T-helper 2 cell (primary cell): Measurements from ENCODE around the gene CA12.
"Not testable (repeated sequence)": the region's sequence is repeated elsewhere in the genome, so short reads cannot be mapped to it uniquely, and the experiment has no call there.

ENCODE experiments used
- DNase-seq, 5 experiments: peaks; one replicate each; pipeline versions ENCODE4 v3.0.0 to v3.0.0-alpha.2; 2012 to 2022
- total RNA-seq, 2 donors: gene quantifications; one replicate each; lab custom pipeline; 2026; lab: John Stamatoyannopoulos, UW

Gene CA12
- 0 to 0.13 reads per million in 2 donors for total RNA-seq

- DNase-seq = peak in 1 of 5 experiments; percentile 24
Observed at GRCh38 chr15:63381301-63382204, at the start of gene CA12. CA12 (minus strand) TSS chr15:63381846; CDS start chr15:63381720, 126 bp downstream.

GRCh38 chr15:63430766-63431451 is 49.3 kb upstream of the CA12 start:
- no peak for DNase-seq

- DNase-seq = no peak
Observed at GRCh38 chr15:63426552-63426951, 44.9 kb upstream of the CA12 start.

GRCh38 chr15:63425426-63425985 is 43.9 kb upstream of the CA12 start:
- no peak for DNase-seq

- DNase-seq = no peak
Observed at GRCh38 chr15:63422891-63423590, 41.4 kb upstream of the CA12 start.

GRCh38 chr15:63421433-63421832 is 39.8 kb upstream of the CA12 start:
- DNase-seq = no peak

- DNase-seq = no peak
Observed at GRCh38 chr15:63420333-63420747, 38.7 kb upstream of the CA12 start.

GRCh38 chr15:63418811-63419210 is 37.2 kb upstream of the CA12 start:
- DNase-seq = no peak

GRCh38 chr15:63417721-63418120 is 36.1 kb upstream of the CA12 start:
- no peak for DNase-seq

- not testable (repeated sequence) for DNase-seq
Observed at GRCh38 chr15:63417274-63417673, 35.6 kb upstream of the CA12 start.

- DNase-seq = no peak
Observed at GRCh38 chr15:63414474-63415120, 33.0 kb upstream of the CA12 start.

- DNase-seq = no peak
Observed at GRCh38 chr15:63412551-63412950, 30.9 kb upstream of the CA12 start.

GRCh38 chr15:63411866-63412265 is 30.2 kb upstream of the CA12 start:
- no peak for DNase-seq

- DNase-seq = no peak
Observed at GRCh38 chr15:63409179-63409578, 27.5 kb upstream of the CA12 start.

- no peak for DNase-seq
Observed at GRCh38 chr15:63408524-63408923, 26.9 kb upstream of the CA12 start.

GRCh38 chr15:63407612-63408011 is 26.0 kb upstream of the CA12 start:
- DNase-seq = no peak

GRCh38 chr15:63405683-63406390 is 24.2 kb upstream of the CA12 start:
- no peak for DNase-seq

GRCh38 chr15:63405159-63405558 is 23.5 kb upstream of the CA12 start:
- DNase-seq = no peak

- no peak for DNase-seq
Observed at GRCh38 chr15:63403254-63403945, 21.8 kb upstream of the CA12 start.

GRCh38 chr15:63402498-63403253 is 21.0 kb upstream of the CA12 start:
- peak in 2 of 5 experiments; percentile 12 to 39 for DNase-seq
